Raji (cell line): ENCODE measurements around the gene HIBADH.

Experiments used
- POLR2A ChIP-seq: IDR thresholded peaks from 2 replicates; pipeline ENCODE4 v1.6.1; 2011; ENCODE audit warnings: low read depth, low read length, control low read depth; ENCODE audit not compliant: insufficient read depth

The HIBADH gene

GRCh38 chr7:27520815-27521790 is 141.6 kb downstream of the HIBADH start:
- TF ChIP-seq POLR2A, result no peak

GRCh38 chr7:27519793-27520469 is 142.8 kb downstream of the HIBADH start:
- no peak for TF ChIP-seq POLR2A

- TF ChIP-seq POLR2A, result no peak
Observed at GRCh38 chr7:27518561-27519350, 143.9 kb downstream of the HIBADH start.

- no peak for TF ChIP-seq POLR2A
Observed at GRCh38 chr7:27516421-27516820, 146.3 kb downstream of the HIBADH start.

- TF ChIP-seq POLR2A, result no peak
Observed at GRCh38 chr7:27515933-27516332, 146.8 kb downstream of the HIBADH start.

- no peak for TF ChIP-seq POLR2A
Observed at GRCh38 chr7:27514861-27515260, 147.8 kb downstream of the HIBADH start.

GRCh38 chr7:27513885-27514284 is 148.8 kb downstream of the HIBADH start:
- TF ChIP-seq POLR2A, result no peak

- TF ChIP-seq POLR2A, result no peak
Observed at GRCh38 chr7:27510541-27510940, 152.1 kb downstream of the HIBADH start.

GRCh38 chr7:27501001-27501400 is 161.7 kb downstream of the HIBADH start:
- no peak for TF ChIP-seq POLR2A

GRCh38 chr7:27492224-27492623 is 170.5 kb downstream of the HIBADH start:
- no peak for TF ChIP-seq POLR2A

- TF ChIP-seq POLR2A, result no peak
Observed at GRCh38 chr7:27491534-27491933, 171.1 kb downstream of the HIBADH start.

GRCh38 chr7:27487509-27487908 is 175.2 kb downstream of the HIBADH start:
- TF ChIP-seq POLR2A, result no peak

GRCh38 chr7:27484451-27484850 is 178.2 kb downstream of the HIBADH start:
- no peak for TF ChIP-seq POLR2A

GRCh38 chr7:27482219-27482618 is 180.5 kb downstream of the HIBADH start:
- no peak for TF ChIP-seq POLR2A

- no peak for TF ChIP-seq POLR2A
Observed at GRCh38 chr7:27478556-27478955, 184.1 kb downstream of the HIBADH start.

- no peak for TF ChIP-seq POLR2A
Observed at GRCh38 chr7:27478084-27478483, 184.6 kb downstream of the HIBADH start.

GRCh38 chr7:27476493-27476892 is 186.2 kb downstream of the HIBADH start:
- no peak for TF ChIP-seq POLR2A
